CD14-positive monocyte (primary cell): ENCODE measurements around the gene MYCBP2. TPM values are rescaled to one million over a fixed set of nuclear protein-coding genes. Genes with fewer than 3 reads are reported as not detected.
A peak's percentile ranks its signal among the peaks of the same experiment; 100 is the strongest.

Source experiments
- DNase-seq, 3 donors: peaks; one replicate each; pipeline ENCODE4 v3.0.0-alpha.2; 2011 to 2022
- H2AFZ ChIP-seq: 2 replicates; pipeline ENCODE4 v1.6.0; 2012; ENCODE audit warnings: mild to moderate bottlenecking, low read depth, low read length, inconsistent platforms; ENCODE audit not compliant: insufficient read depth, poor library complexity, severe bottlenecking
- H3K27ac ChIP-seq, 2 donors: 1 replicate in 1 of 2; 2 replicates in 1 of 2; pipeline ENCODE4 v1.5.1; 2012 to 2013; ENCODE audit warnings: low read length in 2 of 2, control low read depth in 1 of 2, inconsistent platforms in 1 of 2, low read depth in 1 of 2, mild to moderate bottlenecking in 1 of 2
- H3K27me3 ChIP-seq, 2 donors: one replicate each; pipeline versions ENCODE4 v1.6.0 to v1.6.1; 2011 to 2013; ENCODE audit warnings: low read length in 2 of 2; ENCODE audit not compliant: control insufficient read depth in 2 of 2, insufficient read depth in 2 of 2
- H3K36me3 ChIP-seq, 2 donors: replicated peaks in 1 of 2; 1 replicate in 1 of 2; 2 replicates in 1 of 2; pipeline versions ENCODE4 v1.5.1 to v1.6.1; 2012 to 2013; ENCODE audit warnings: low read length in 2 of 2, control low read depth in 1 of 2, inconsistent platforms in 1 of 2, mild to moderate bottlenecking in 1 of 2; ENCODE audit not compliant: insufficient read depth in 2 of 2, control insufficient read depth in 1 of 2
- H3K4me1 ChIP-seq, 2 donors: 1 replicate in 1 of 2; 2 replicates in 1 of 2; pipeline versions ENCODE4 v1.5.1 to v1.6.1; 2012 to 2013; ENCODE audit warnings: low read length in 2 of 2, control low read depth in 1 of 2, inconsistent platforms in 1 of 2, mild to moderate bottlenecking in 1 of 2, moderate library complexity in 1 of 2; ENCODE audit not compliant: insufficient read depth in 2 of 2, control insufficient read depth in 1 of 2
- H3K4me2 ChIP-seq: replicated peaks from 2 replicates; pipeline ENCODE3; 2012; ENCODE audit warnings: low read length, moderate library complexity, mild to moderate bottlenecking; ENCODE audit not compliant: poor library complexity, severe bottlenecking; ENCODE audit errors: extremely low read depth
- H3K4me3 ChIP-seq, 3 experiments: fragments of 200-600 bp in 1 of 3; sonication (generic) in 1 of 3; replicated peaks in 1 of 3; 1 replicate in 2 of 3; 2 replicates in 1 of 3; pipeline ENCODE4 v1.5.1; 2011 to 2013; ENCODE audit warnings: low read length in 3 of 3, mild to moderate bottlenecking in 3 of 3, control low read depth in 2 of 3, low read depth in 2 of 3, inconsistent platforms in 1 of 3, moderate library complexity in 1 of 3
- H3K79me2 ChIP-seq: 2 replicates; pipeline ENCODE4 v1.6.0; 2012; ENCODE audit warnings: mild to moderate bottlenecking, control low read depth, inconsistent platforms, low read length, moderate library complexity; ENCODE audit not compliant: insufficient read depth
- H3K9ac ChIP-seq: 2 replicates; pipeline ENCODE4 v1.6.0; 2017; ENCODE audit warnings: low read length, mild to moderate bottlenecking; ENCODE audit not compliant: insufficient read depth, poor library complexity, severe bottlenecking
- H3K9me3 ChIP-seq, 2 donors: replicated peaks in 1 of 2; 1 replicate in 1 of 2; 2 replicates in 1 of 2; pipeline versions ENCODE4 v1.5.1 to v1.6.1; 2012 to 2013; ENCODE audit warnings: low read length in 2 of 2, control low read depth in 1 of 2; ENCODE audit not compliant: control insufficient read depth in 1 of 2, insufficient read depth in 1 of 2
- H4K20me1 ChIP-seq: 2 replicates; pipeline ENCODE4 v1.6.0; 2012; ENCODE audit warnings: mild to moderate bottlenecking, low read length, control low read depth, moderate library complexity; ENCODE audit not compliant: insufficient read depth
- H3K27ac Mint-ChIP-seq, 7 donors: one replicate each; pipeline ENCODE4 v1.8.0; 2020; ENCODE audit warnings: mild to moderate bottlenecking in 7 of 7, mixed read lengths in 7 of 7, moderate library complexity in 6 of 7, inconsistent platforms in 2 of 7
- H3K27me3 Mint-ChIP-seq, 3 donors: one replicate each; pipeline ENCODE4 v1.8.0; 2021 to 2022; ENCODE audit warnings: low read depth in 3 of 3, mild to moderate bottlenecking in 3 of 3, mixed read lengths in 3 of 3, moderate library complexity in 3 of 3, inconsistent platforms in 1 of 3
- H3K36me3 Mint-ChIP-seq, 2 donors: one replicate each; pipeline ENCODE4 v1.8.0; 2020; ENCODE audit warnings: mixed read lengths in 2 of 2, inconsistent platforms in 1 of 2, mild to moderate bottlenecking in 1 of 2
- H3K4me1 Mint-ChIP-seq: one replicate; pipeline ENCODE4 v1.8.0; 2020; ENCODE audit warnings: mild to moderate bottlenecking, mixed read lengths
- H3K4me3 Mint-ChIP-seq, 2 donors: one replicate each; pipeline ENCODE4 v1.8.0; 2020; ENCODE audit warnings: mild to moderate bottlenecking in 2 of 2, mixed read lengths in 2 of 2, moderate library complexity in 1 of 2
- H3K9me3 Mint-ChIP-seq, 7 donors: one replicate each; pipeline ENCODE4 v1.8.0; 2020 to 2022; ENCODE audit warnings: mixed read lengths in 7 of 7, mild to moderate bottlenecking in 6 of 7, moderate library complexity in 6 of 7, inconsistent platforms in 2 of 7
- WGBS: methylation state at CpG from one replicate; pipeline ENCODE4 v1.1.5; 2013; ENCODE audit warnings: missing lambda C conversion rate; ENCODE audit not compliant: insufficient coverage; 5-methylcytosine and 5-hydroxymethylcytosine counted together
- intact Hi-C, 2 donors: fragments of 100-400 bp; cut with micrococcal nuclease; formaldehyde crosslinking; loops; one replicate each; pipeline versions ENCODE4 v1.15.0 to v1.15.1; 2023
- polyA plus RNA-seq, 3 donors: library from polyadenylated mRNA; depleted of rRNA in 1 of 3; unstranded in 2 of 3; stranded (reverse) in 1 of 3; fragments of 300-500 nt in 2 of 3; fragments of >200 nt in 1 of 3; fragmentation: Illumina TruSeq in 2 of 3; gene quantifications; 1 replicate in 2 of 3; 2 replicates in 1 of 3; pipeline ENCODE4 v1.2.3, GENCODE V29; 2012 to 2021
- TF ChIP-seq, protein P1 (sequence below): fragments of 200-600 bp; IDR thresholded peaks from one replicate; pipeline ENCODE4 v1.8.0; 2022; ENCODE audit warnings: antibody characterized with exemption, mild to moderate bottlenecking

Gene MYCBP2
- polyA plus RNA-seq, 3 donors, result 7.6 to 51.5 (median 14.4) TPM

- TF ChIP-seq, protein P1, sequence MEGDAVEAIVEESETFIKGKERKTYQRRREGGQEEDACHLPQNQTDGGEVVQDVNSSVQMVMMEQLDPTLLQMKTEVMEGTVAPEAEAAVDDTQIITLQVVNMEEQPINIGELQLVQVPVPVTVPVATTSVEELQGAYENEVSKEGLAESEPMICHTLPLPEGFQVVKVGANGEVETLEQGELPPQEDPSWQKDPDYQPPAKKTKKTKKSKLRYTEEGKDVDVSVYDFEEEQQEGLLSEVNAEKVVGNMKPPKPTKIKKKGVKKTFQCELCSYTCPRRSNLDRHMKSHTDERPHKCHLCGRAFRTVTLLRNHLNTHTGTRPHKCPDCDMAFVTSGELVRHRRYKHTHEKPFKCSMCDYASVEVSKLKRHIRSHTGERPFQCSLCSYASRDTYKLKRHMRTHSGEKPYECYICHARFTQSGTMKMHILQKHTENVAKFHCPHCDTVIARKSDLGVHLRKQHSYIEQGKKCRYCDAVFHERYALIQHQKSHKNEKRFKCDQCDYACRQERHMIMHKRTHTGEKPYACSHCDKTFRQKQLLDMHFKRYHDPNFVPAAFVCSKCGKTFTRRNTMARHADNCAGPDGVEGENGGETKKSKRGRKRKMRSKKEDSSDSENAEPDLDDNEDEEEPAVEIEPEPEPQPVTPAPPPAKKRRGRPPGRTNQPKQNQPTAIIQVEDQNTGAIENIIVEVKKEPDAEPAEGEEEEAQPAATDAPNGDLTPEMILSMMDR, result no peak
- Histone ChIP-seq H3K27ac (peak overlapping the region in 1 of 2 donors; percentile 18), H3K36me3 (peaks cover 82 to 100% of the 10 kb centered on the region in 2 donors), H3K27me3 (no peaks in the 10 kb centered on the region), H2AFZ (no peak overlapping the region), H3K4me3 (no peak overlapping the region), H3K4me2 (no peak overlapping the region), H3K9ac (no peak overlapping the region), H4K20me1 (peaks cover 20% of the 10 kb centered on the region), H3K9me3 (no peaks in the 10 kb centered on the region), H3K79me2 (no peaks in the 10 kb centered on the region), H3K4me1 (no peaks in the 10 kb centered on the region)
- Mint-ChIP-seq H3K4me1 (no peaks in the 10 kb centered on the region), H3K27ac (no peak overlapping the region), H3K27me3 (peaks cover 0 to 2% (median 0%) of the 10 kb centered on the region in 3 donors), H3K4me3 (no peak overlapping the region), H3K9me3 (no peaks in the 10 kb centered on the region), H3K36me3 (peaks cover 40 to 52% of the 10 kb centered on the region in 2 donors)
- WGBS, result 67% methylated on average over 1 of the region's 3 CpGs
- intact Hi-C loops, result no loop called here
- no peak for DNase-seq
Observed at GRCh38 chr13:77222000-77222690, 104.7 kb downstream of the MYCBP2 start.

- Mint-ChIP-seq H3K4me3 (no peak overlapping the region), H3K27me3 (peaks cover 0 to 2% (median 0%) of the 10 kb centered on the region in 3 donors), H3K9me3 (no peaks in the 10 kb centered on the region), H3K4me1 (no peaks in the 10 kb centered on the region), H3K27ac (no peak overlapping the region), H3K36me3 (peaks cover 47 to 61% of the 10 kb centered on the region in 2 donors)
- Histone ChIP-seq H4K20me1 (peaks cover 20% of the 10 kb centered on the region), H3K4me2 (no peak overlapping the region), H3K4me1 (no peaks in the 10 kb centered on the region), H3K4me3 (no peak overlapping the region), H2AFZ (no peak overlapping the region), H3K27me3 (no peaks in the 10 kb centered on the region), H3K79me2 (no peaks in the 10 kb centered on the region), H3K9me3 (no peaks in the 10 kb centered on the region), H3K9ac (no peak overlapping the region), H3K36me3 (peaks cover 88 to 100% of the 10 kb centered on the region in 2 donors), H3K27ac (peak overlapping the region in 1 of 2 donors; percentile 35)
- 50% methylated on average over 2 of the region's 2 CpGs for WGBS
- intact Hi-C loops, result no loop called here
- TF ChIP-seq, protein P1, result no peak
- no peak for DNase-seq
Observed at GRCh38 chr13:77219401-77219800, 107.5 kb downstream of the MYCBP2 start.
